HL-60/S4 treated with phorbol 12-myristate 13-acetate at 8.2 ng/mL for 4 days and 3 days (cell line): ENCODE measurements around the gene OBSCN.

Source experiments
- in situ Hi-C: fragments of 300-500 bp; cut with MboI; formaldehyde crosslinking; loops from 2 replicates; pipeline ENCODE4 v1.15.0; 2022; ENCODE audit warnings: low sequenced_read_pairs

Gene OBSCN

GRCh38 chr1:228337711-228338520 is 130.1 kb downstream of the OBSCN start:
- in situ Hi-C loops = no loop called here

DNA sequence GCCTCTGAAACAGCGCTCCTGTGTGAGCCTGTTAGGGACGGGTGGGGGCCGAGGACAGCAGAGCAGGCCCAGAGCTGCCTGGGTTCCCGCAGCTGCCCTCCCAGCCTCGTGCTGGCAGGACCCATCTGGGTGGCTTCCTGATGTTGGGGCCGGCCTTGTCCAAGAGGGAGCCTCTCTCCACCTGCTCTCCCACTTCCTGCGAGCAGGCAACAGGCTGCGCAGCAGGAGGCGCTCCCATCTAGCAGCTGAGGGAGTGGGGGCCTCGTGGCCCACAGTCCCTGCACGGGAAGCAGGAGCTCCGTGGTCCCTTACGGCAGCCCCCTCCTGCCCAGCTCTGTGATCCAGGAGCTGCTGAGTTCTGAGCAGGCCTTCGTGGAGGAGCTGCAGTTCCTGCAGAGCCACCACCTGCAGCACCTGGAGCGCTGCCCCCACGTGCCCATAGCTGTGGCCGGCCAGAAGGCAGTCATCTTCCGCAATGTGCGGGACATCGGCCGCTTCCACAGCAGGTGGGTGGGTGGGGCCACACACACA is 130.7 kb downstream of the OBSCN start:
- in situ Hi-C loops = no loop called here

- in situ Hi-C loops = no loop called here
Measured at GRCh38 chr1:228339059-228339704, 131.3 kb downstream of the OBSCN start.

DNA sequence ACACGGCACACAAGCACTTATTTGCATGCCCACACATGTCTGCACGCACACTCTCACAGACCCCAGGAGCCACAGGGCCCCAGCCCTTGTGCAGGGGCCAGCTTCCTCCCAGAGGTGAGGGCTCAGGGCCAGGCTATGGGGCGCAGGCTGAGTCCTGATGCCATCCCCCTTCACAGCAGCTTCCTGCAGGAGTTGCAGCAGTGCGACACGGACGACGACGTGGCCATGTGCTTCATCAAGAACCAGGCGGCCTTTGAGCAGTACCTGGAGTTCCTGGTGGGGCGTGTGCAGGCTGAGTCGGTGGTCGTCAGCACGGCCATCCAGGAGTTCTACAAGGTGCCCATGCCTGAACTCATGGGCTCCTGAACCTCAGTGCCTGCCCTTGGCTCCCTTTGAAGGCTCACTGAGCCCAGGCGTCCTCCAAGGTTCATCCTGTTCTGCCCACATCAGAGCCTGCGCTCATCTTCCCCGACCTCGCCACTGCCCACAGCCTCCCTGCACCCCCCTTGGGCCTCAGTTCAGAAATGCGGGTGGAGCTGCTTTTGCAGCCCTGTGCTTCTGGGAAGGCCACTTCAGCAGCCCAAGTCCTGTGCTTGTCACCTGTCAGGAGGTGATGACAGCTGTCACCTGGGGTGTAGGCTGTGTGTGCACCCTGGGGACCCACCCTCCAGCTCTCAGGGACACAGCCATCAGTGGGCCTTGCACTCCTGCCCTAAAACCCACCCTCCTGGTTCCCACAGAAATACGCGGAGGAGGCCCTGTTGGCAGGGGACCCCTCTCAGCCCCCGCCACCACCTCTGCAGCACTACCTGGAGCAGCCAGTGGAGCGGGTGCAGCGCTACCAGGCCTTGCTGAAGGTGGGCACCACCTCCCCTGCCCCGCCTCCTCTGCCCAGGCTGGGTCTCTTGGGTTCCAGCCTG is 132.2 kb downstream of the OBSCN start:
- in situ Hi-C loops = no loop called here

GRCh38 chr1:228340686-228341449 is 133.0 kb downstream of the OBSCN start:
- in situ Hi-C loops = no loop called here

GRCh38 chr1:228341450-228341813 is 133.6 kb downstream of the OBSCN start:
- in situ Hi-C loops = no loop called here

- in situ Hi-C loops = no loop called here
Measured at GRCh38 chr1:228341814-228342626, 134.2 kb downstream of the OBSCN start.

- in situ Hi-C loops = no loop called here
Measured at GRCh38 chr1:228342627-228343190, 134.9 kb downstream of the OBSCN start.

DNA sequence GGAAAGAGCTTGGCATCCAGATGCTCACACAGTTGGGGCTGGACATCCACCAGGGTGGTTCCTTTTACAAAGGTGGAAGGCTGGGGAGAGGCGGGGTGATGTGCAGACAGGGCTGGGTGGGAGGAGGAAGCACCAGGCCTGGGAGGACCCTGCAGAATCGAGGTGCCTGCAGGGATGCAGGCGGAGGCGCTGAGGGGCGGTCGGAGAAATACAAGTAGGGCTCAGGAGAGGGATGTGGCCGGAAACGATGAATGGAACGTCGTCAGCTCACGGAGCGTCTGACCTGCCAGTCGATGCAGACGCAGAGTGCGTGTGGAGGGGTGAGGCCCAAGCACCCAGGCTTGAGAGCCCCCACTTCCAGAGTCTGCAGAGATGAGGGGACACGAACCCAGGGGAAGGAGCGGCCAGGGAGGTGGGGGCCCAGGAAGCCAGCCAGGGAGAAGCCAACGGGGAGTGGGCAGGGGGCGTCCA is 135.4 kb downstream of the OBSCN start:
- in situ Hi-C loops = no loop called here

- in situ Hi-C loops = no loop called here
Measured at GRCh38 chr1:228344631-228345072, 136.8 kb downstream of the OBSCN start.

DNA sequence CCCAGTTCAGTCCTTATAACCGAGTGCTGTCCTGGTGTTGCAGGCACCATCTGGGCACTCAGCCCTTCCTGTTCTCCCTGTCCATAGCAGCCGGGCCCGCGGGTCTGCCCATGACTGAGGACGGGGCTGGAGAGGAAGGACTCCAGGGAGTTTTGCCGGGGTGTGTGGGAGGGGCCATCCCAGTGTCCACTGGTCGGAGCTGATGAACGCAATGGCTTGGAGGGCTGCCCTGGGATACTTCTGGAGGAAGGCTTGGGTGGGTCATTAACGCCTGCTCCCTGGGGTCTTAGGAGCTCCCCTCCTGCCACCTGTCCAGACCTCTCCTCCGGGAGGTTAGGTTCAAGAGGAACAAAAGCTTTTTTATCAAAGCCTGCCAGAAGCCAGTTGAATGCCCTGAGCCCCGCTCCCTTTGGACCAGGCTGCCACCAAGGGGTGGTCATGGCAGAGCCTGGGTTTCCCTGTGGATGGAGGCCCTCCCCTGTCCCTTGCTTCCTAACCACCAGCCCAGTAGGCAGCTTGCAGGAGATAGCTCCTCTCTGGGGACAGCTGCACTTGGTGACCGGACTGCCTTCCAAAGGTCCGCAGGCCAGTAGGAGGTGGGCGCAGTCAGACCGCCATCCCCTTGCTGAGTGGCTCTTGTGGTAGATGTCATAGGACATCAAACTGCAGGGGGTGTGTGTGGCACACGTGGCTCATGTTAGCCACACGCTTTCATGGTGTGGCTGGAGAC is 137.5 kb downstream of the OBSCN start:
- in situ Hi-C loops = no loop called here

DNA sequence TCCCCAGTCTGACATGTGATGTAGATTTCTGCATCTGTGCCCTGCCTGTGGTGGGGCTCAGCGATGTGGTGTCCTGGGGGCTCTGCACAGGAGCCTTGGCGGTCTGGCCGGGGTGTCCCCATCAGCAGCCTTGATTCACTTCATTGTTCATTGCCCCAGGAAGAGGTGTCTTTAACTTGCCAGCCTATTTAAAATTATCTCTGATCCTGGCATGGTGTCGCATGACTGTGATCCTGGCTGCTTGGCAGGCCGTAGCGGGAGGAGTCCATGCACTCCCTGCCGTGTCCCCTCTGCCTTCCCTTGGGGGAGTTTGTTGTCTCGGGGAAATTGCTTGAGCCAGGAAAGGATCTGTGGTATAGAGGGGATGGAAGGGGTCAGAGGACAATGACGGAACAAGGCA is 138.9 kb downstream of the OBSCN start:
- in situ Hi-C loops = no loop called here

GRCh38 chr1:228347181-228347580 is 139.3 kb downstream of the OBSCN start:
- in situ Hi-C loops = no loop called here

DNA sequence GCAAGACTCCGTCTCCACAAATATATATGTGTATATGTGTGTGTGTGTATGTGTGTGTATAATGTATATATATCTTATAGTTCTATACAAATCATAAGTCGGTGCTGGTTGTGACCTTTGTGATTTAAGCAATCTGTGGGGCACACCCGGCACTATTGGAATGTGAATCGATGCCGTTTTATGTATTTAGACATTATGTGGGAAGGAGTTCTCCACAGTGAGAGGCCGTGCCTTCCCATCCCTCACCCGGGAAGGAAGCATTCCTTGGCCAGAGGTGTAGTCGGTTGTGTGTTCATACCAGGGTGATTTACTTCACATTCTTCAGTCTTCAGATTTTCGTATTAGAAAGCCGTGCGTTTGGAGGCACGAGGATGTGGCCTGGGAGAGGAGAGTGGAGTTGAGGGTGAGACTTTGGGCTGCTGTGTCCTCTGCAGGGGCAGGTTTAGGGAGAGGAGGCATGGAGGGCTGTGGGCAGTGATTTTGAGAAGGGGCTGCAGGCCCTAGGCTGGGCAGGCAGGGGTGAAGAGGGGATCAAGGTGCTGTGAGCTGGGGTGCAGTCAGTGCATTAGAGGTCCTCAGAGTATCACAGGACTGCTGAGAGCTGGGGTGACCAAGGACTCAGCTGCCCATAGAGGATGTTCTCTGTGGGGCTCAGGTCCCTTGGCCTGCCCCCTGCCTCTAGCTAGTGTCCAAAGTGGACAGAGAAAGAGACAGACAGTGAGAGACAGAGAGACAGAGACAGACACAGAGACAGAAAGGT is 141.0 kb downstream of the OBSCN start:
- in situ Hi-C loops = no loop called here

GRCh38 chr1:228349701-228350171 is 141.9 kb downstream of the OBSCN start:
- in situ Hi-C loops = no loop called here

DNA sequence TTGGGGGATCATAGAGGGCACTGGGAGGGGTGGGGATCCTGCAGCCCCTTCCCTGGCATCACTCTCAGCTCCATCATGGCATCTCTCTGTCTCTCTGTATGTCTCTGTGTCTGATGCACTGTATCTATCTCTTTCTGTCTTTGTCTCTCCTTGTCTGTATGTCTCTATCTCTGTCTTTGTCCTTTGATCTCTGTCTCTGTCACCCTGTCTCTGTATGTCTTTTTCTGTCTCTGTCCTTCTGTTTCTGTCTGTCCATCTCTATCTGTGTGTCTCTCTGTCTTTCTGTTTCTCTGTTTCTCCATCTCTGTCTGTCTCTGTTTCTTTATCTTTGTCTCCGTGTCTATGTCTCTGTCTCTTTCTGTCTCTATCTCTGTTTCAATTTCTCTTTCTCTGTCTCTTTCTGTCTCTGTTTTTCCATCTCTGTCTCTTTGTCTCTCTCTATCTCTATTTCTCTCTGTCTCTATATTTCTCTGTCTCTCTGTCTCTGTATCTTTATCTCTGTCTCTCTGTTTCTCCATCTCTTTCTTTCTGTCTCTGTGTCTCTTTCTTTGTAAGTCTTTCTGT is 142.4 kb downstream of the OBSCN start:
- in situ Hi-C loops = no loop called here
